A549 (cell line): ENCODE data around the gene PLK1. TPM values are rescaled to one million over a fixed set of nuclear protein-coding genes. Genes with fewer than 3 reads are reported as not detected.

Experiments used
- ATAC-seq, 2 experiments: fragments of 200-7000 bp in 1 of 2; fragments of >200 bp in 1 of 2; cut with Nextera tagmentation in 1 of 2; cut with Tn5 transposase in 1 of 2; 3 replicates each; pipeline versions ENCODE4 v1.8.0 to v1.9.1; 2018 to 2020; ENCODE audit warnings: mild to moderate bottlenecking in 1 of 2, moderate library complexity in 1 of 2
- CTCF ChIA-PET: fragments of 300-600 bp; sonication (Branson Sonifier 250); formaldehyde crosslinking; extraction: SDS; loops from one replicate; lab custom pipeline; 2021; ENCODE audit warnings: antibody characterized with exemption, inconsistent platforms; lab: Yijun Ruan, JAX
- POLR2A ChIA-PET: fragments of 350-600 bp; formaldehyde crosslinking; extraction: SDS; loops from one replicate; lab custom pipeline; 2021; ENCODE audit warnings: antibody characterized with exemption, inconsistent platforms; lab: Yijun Ruan, JAX
- DNase-seq, 2 experiments: peaks; one replicate each; pipeline versions ENCODE4 v3.0.0 to v3.0.0-alpha.2; 2011 to 2016; ENCODE audit warnings: low read depth in 1 of 2, low spot score in 1 of 2
- FAIRE-seq: peaks from 2 replicates; lab custom pipeline; 2011; peaks lifted over from hg19 to GRCh38; lab: Jason Lieb, UNC
- H3K27ac ChIP-seq, 2 experiments: fragments of >200 bp; sonication (Bioruptor Twin); formaldehyde crosslinking; 3 replicates each; pipeline ENCODE4 v1.5.1; 2016 to 2017
- H3K4me1 ChIP-seq: fragments of >200 bp; sonication (Bioruptor Twin); formaldehyde crosslinking; 3 replicates; pipeline ENCODE4 v1.6.1; 2016
- H3K4me2 ChIP-seq: fragments of >200 bp; sonication (Bioruptor Twin); formaldehyde crosslinking; 3 replicates; pipeline ENCODE4 v1.6.1; 2016
- H3K4me3 ChIP-seq: fragments of >200 bp; sonication (Bioruptor Twin); formaldehyde crosslinking; 3 replicates; pipeline ENCODE4 v1.5.1; 2016
- H3K9me3 ChIP-seq: fragments of >200 bp; sonication (Bioruptor Twin); formaldehyde crosslinking; 3 replicates; pipeline ENCODE4 v1.6.1; 2016
- ATOH8 ChIP-seq: fragments of 250-450 bp; sonication (Bioruptor Pico); IDR thresholded peaks from 2 replicates; pipeline ENCODE4 v1.5.0; 2020; ENCODE audit warnings: low read depth, mild to moderate bottlenecking, moderate library complexity
- BCL3 ChIP-seq: fragments of >200 bp; sonication (Bioruptor Twin); formaldehyde crosslinking; IDR thresholded peaks from 3 replicates; pipeline ENCODE4 v1.6.1; 2016
- CEBPB ChIP-seq, 2 experiments: fragments of >200 bp in 1 of 2; sonication (Bioruptor Twin) in 1 of 2; formaldehyde crosslinking in 1 of 2; IDR thresholded peaks; 2 replicates each; pipeline ENCODE4 v1.6.1; 2012 to 2016
- CHD2 ChIP-seq: fragments of 150-350 bp; IDR thresholded peaks from 2 replicates; pipeline ENCODE4 v1.6.1; 2014; ENCODE audit warnings: low read length; ENCODE audit not compliant: partially characterized antibody
- CTCF ChIP-seq: fragments of >200 bp; sonication (Bioruptor Twin); formaldehyde crosslinking; IDR thresholded peaks from 3 replicates; pipeline ENCODE4 v1.5.1; 2016
- EHF ChIP-seq: fragments of 250-450 bp; sonication (Bioruptor Pico); IDR thresholded peaks from 2 replicates; pipeline ENCODE4 v1.5.0; 2020; ENCODE audit warnings: mild to moderate bottlenecking
- EHMT2 ChIP-seq: fragments of 200-600 bp; sonication (generic); IDR thresholded peaks from 2 replicates; pipeline ENCODE4 v1.6.1; 2016; ENCODE audit warnings: antibody characterized with exemption, low read depth, mild to moderate bottlenecking, moderate library complexity
- HDAC2 ChIP-seq: fragments of 200-600 bp; sonication (generic); IDR thresholded peaks from 2 replicates; pipeline ENCODE4 v1.6.1; 2016
- HES2 ChIP-seq: fragments of >200 bp; sonication (Bioruptor Twin); formaldehyde crosslinking; IDR thresholded peaks from 2 replicates; pipeline ENCODE4 v1.6.1; 2016
- HEYL ChIP-seq: fragments of 250-450 bp; sonication (Bioruptor Pico); IDR thresholded peaks from 2 replicates; pipeline ENCODE4 v1.8.0; 2021; ENCODE audit warnings: mild to moderate bottlenecking, moderate library complexity
- HOXA7 ChIP-seq: fragments of 250-450 bp; sonication (Bioruptor Pico); IDR thresholded peaks from 2 replicates; pipeline ENCODE4 v1.5.0; 2020; ENCODE audit warnings: mild to moderate bottlenecking, moderate library complexity
- HOXB5 ChIP-seq: fragments of 250-450 bp; sonication (Bioruptor Pico); IDR thresholded peaks from 2 replicates; pipeline ENCODE4 v1.5.0; 2020; ENCODE audit warnings: mild to moderate bottlenecking, moderate library complexity
- JUNB ChIP-seq: fragments of >200 bp; sonication (Bioruptor Twin); formaldehyde crosslinking; IDR thresholded peaks from 2 replicates; pipeline ENCODE4 v1.6.1; 2016
- KDM1A ChIP-seq: fragments of 200-600 bp; sonication (generic); IDR thresholded peaks from 2 replicates; pipeline ENCODE4 v1.6.1; 2016; ENCODE audit warnings: low read depth, mild to moderate bottlenecking
- MAFK ChIP-seq: fragments of 450-650 bp; IDR thresholded peaks from 2 replicates; pipeline ENCODE4 v1.6.1; 2014; ENCODE audit not compliant: partially characterized antibody
- MAX ChIP-seq: IDR thresholded peaks from 2 replicates; pipeline ENCODE4 v1.6.1; 2012
- NFE2L2 ChIP-seq: fragments of 150-350 bp; conservative IDR thresholded peaks from 2 replicates; pipeline ENCODE4 v1.6.1; 2014; ENCODE audit warnings: low read length
- NPAS2 ChIP-seq: fragments of 250-450 bp; sonication (Bioruptor Pico); IDR thresholded peaks from 2 replicates; pipeline ENCODE4 v1.8.0; 2022; ENCODE audit warnings: mild to moderate bottlenecking, moderate library complexity, borderline replicate concordance
- NR3C1 ChIP-seq: fragments of >200 bp; sonication (Bioruptor Twin); formaldehyde crosslinking; IDR thresholded peaks from 3 replicates; pipeline ENCODE4 v1.6.1; 2017
- PBX3 ChIP-seq: IDR thresholded peaks from 2 replicates; pipeline ENCODE4 v1.6.1; 2012
- POLR2A ChIP-seq: IDR thresholded peaks from 2 replicates; pipeline ENCODE4 v1.6.1; 2012; ENCODE audit warnings: mild to moderate bottlenecking, low read length
- POLR2AphosphoS2 ChIP-seq: conservative IDR thresholded peaks from 2 replicates; pipeline ENCODE4 v1.6.1; 2012; ENCODE audit warnings: low read length, improper control_type of control experiment, inconsistent platforms
- RAD21 ChIP-seq, 2 experiments: fragments of >200 bp in 1 of 2; sonication (Bioruptor Twin) in 1 of 2; formaldehyde crosslinking in 1 of 2; IDR thresholded peaks in 1 of 2; conservative IDR thresholded peaks in 1 of 2; 2 replicates in 1 of 2; 3 replicates in 1 of 2; pipeline ENCODE4 v1.6.1; 2012 to 2018; ENCODE audit warnings: inconsistent platforms in 1 of 2
- REST ChIP-seq: fragments of 200-600 bp; sonication (generic); IDR thresholded peaks from 2 replicates; pipeline ENCODE4 v1.6.1; 2016; ENCODE audit warnings: antibody characterized with exemption, mild to moderate bottlenecking, moderate library complexity
- SMC3 ChIP-seq: fragments of >200 bp; sonication (Bioruptor Twin); formaldehyde crosslinking; IDR thresholded peaks from 3 replicates; pipeline ENCODE4 v1.6.1; 2018; ENCODE audit warnings: inconsistent platforms
- TFCP2L1 ChIP-seq: fragments of 250-450 bp; sonication (Bioruptor Pico); IDR thresholded peaks from 2 replicates; pipeline ENCODE4 v1.5.0; 2021; ENCODE audit warnings: mild to moderate bottlenecking
- USF2 ChIP-seq: fragments of 450-650 bp; IDR thresholded peaks from 2 replicates; pipeline ENCODE4 v1.6.1; 2014; ENCODE audit warnings: antibody characterized with exemption
- ZNF302 ChIP-seq: fragments of 250-450 bp; sonication (Bioruptor Pico); IDR thresholded peaks from 2 replicates; pipeline ENCODE4 v1.9.0; 2021; ENCODE audit warnings: inconsistent platforms, mild to moderate bottlenecking, moderate library complexity
- ZSCAN20 ChIP-seq: fragments of 250-450 bp; sonication (Bioruptor Pico); IDR thresholded peaks from 2 replicates; pipeline ENCODE4 v1.8.0; 2022; ENCODE audit warnings: mild to moderate bottlenecking, moderate library complexity
- WGBS: methylation state at CpG from one replicate; pipeline ENCODE4 v1.1.6; 2017; ENCODE audit errors: missing lambda C conversion rate; 5-methylcytosine and 5-hydroxymethylcytosine counted together
- polyA plus RNA-seq, 4 experiments: library from polyadenylated mRNA; depleted of rRNA in 3 of 4; stranded (reverse); fragments of >200 nt; fragmentation: RNase III in 1 of 4; extraction: RNeasy Plus Mini Kit Qiagen cat#74134 plus additional on column Dnase treatment in 1 of 4; gene quantifications; 2 replicates in 3 of 4; 3 replicates in 1 of 4; pipeline ENCODE4 v1.2.3, GENCODE V29; 2011 to 2017

The PLK1 gene
- polyA plus RNA-seq, 2 of the 4 experiments (the other 2 are of a cell fraction) = 71.9 to 114 TPM

- CTCF ChIA-PET = interaction anchor here (1.0 to 4.3 kb wide), 3 partner anchors 11 to 825 kb away, joined by 3 to 27 read pairs (median 13); no protein-coding TSS in a partner anchor
- DNase-seq = no peak
- H3K27ac ChIP-seq = peak overlapping the region; percentile 80 to 91
- peaks cover 27% of the 10 kb centered on the region for H3K4me1 ChIP-seq
- TF ChIP-seq HOXB5 = no peak
- no peak for TF ChIP-seq SMC3
- no peak for TF ChIP-seq NR3C1
- no peak for TF ChIP-seq POLR2A
- no peak for TF ChIP-seq PBX3
- no peak for TF ChIP-seq KDM1A
- TF ChIP-seq TFCP2L1 (CRISPR knock-in tag) = no peak
- TF ChIP-seq EHF (CRISPR knock-in tag) = no peak
- no peak for TF ChIP-seq HES2
- TF ChIP-seq USF2 = no peak
- TF ChIP-seq HDAC2 = no peak
- TF ChIP-seq ZSCAN20 (CRISPR knock-in tag) = no peak
- TF ChIP-seq REST = no peak
- no peak for TF ChIP-seq NPAS2 (CRISPR knock-in tag)
- TF ChIP-seq HEYL (CRISPR knock-in tag) = no peak
- TF ChIP-seq EHMT2 = no peak
- TF ChIP-seq JUNB = no peak
- no peak for TF ChIP-seq RAD21 (conservative IDR thresholded peaks at IDR 0.05 in 1 of 2, IDR thresholded peaks at IDR 0.05 in 1 of 2)
- TF ChIP-seq POLR2AphosphoS2 = no peak
- TF ChIP-seq CTCF = no peak
- peak overlapping the region; percentile 78 for H3K4me3 ChIP-seq
- peak overlapping the region; percentile 90 for H3K4me2 ChIP-seq
- no peak for FAIRE-seq
- ATAC-seq = no peak
- no peaks in the 10 kb centered on the region for H3K9me3 ChIP-seq
- WGBS = 6% methylated on average over 6 of the region's 6 CpGs
- POLR2A ChIA-PET = no interaction called here
These were observed 1.3 kb downstream of the PLK1 start for GRCh38 chr16:23679986-23680336.

- Histone ChIP-seq H3K27ac (no peak overlapping the region), H3K9me3 (no peaks in the 10 kb centered on the region), H3K4me2 (no peak overlapping the region), H3K4me3 (no peak overlapping the region), H3K4me1 (peaks cover 27% of the 10 kb centered on the region)
- ChIA-PET POLR2A (no interaction called here), CTCF (interaction anchor here (1.4 kb wide), 1 partner anchor 10 kb away, joined by 4 read pairs; no protein-coding TSS in a partner anchor)
- FAIRE-seq (no peak), ATAC-seq (no peak), DNase-seq (no peak)
- whole genome bisulfite sequencing = 94% methylated on average over 1 of the region's 1 CpG
- TF ChIP-seq KDM1A (no peak), SMC3 (no peak), ATOH8 (CRISPR knock-in tag) (no peak), BCL3 (no peak), CEBPB (IDR thresholded peaks at IDR 0.05) (no peak), HOXA7 (CRISPR knock-in tag) (no peak), NFE2L2 (no peak), HDAC2 (no peak), ZNF302 (no peak), MAX (no peak), TFCP2L1 (CRISPR knock-in tag) (no peak), PBX3 (no peak), CHD2 (no peak), MAFK (no peak)
These were observed 3.5 kb downstream of the PLK1 start for GRCh38 chr16:23682181-23682580.
